Heart left ventricle (tissue), 13 donors: ENCODE data around the gene MFSD2A.
"Not testable (repeated sequence)": the region's sequence is repeated elsewhere in the genome, so short reads cannot be mapped to it uniquely, and the experiment has no call there.

Source experiments
- CTCF ChIP-seq, 12 donors: fragments of 200-600 bp; sonication (generic) in 4 of 12; IDR thresholded peaks; one replicate each; pipeline versions ENCODE4 v1.5.0 to v1.8.0; 2018 to 2022; ENCODE audit warnings: antibody characterized with exemption in 12 of 12, mild to moderate bottlenecking in 5 of 12
- POLR2A ChIP-seq, 2 donors: fragments of 450-650 bp; IDR thresholded peaks; one replicate each; pipeline ENCODE4 v1.6.1; 2017; ENCODE audit warnings: antibody characterized with exemption in 2 of 2, mild to moderate bottlenecking in 2 of 2, moderate library complexity in 2 of 2
- donor health status: ischemic (EF 13 %, LVEDD 7.1; RV severe dilation, severe dysfunction).
- donor health status: DM: no; HTN: yes; CAD: no.
- donor health status: DM: no; HTN: no; CAD: no.
- donor health status: ischemic (EF 25% LVEDD 6.9; RV normal size, moderate dysfunction).
- donor health status: ischemic (EF 25% LVEDD 5.7; RV mildly dilated, moderate dysfunction).
- donor health status: ischemic (EF 35%, LVEDD 5.7; RV mildly dilated, moderate dysfunction).
- donor health status: nonischemic (EF 11% LVEDD 7.7; RV severe dilation, severe dysfunction).
- donor health status: DM: yes; HTN: yes; CAD: no.
- donor health status: PGD.
- donor health status: ischemic (EF 29% LVEDD 5.4; RV normal size, mild dysfunction).
- donor health status: nonischemic (EF 23%, LVEDD 6.1; RV moderate dilation, normal function).

DNA sequence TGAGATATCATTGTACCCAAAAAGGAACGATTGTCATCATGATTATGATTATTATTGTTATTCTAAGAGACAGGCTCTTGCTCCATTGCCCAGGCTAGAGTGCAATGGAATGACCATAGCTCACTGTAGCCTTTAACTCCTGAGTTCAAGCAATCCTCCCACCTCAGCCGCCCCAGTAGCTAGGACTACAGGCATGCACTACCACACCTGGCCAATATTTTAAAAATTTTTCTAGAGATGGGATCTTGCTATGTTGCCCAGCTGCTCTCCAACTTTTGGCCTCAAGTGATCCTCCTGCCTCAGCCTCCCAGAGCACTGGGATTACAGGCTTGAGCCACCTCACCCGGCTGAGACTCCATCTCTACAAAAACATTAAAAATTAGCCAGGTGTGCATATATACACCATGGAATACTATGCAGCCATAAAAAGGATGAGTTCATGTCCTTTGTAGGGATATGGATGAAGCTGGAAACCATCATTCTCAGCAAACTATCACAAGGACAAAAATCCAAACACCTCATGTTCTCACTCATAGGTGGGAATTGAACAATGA lies 52.6 kb downstream of the MFSD2A start:
- not testable (repeated sequence) for TF ChIP-seq CTCF, POLR2A (IDR thresholded peaks at IDR 0.05)
